ENCODE results near the gene FBXL16.
A peak's percentile ranks its signal among the peaks of the same experiment; 100 is the strongest.
"Not testable (repeated sequence)": the region's sequence is repeated elsewhere in the genome, so short reads cannot be mapped to it uniquely, and the experiment has no call there.

FBXL16 gene

GRCh38 chr16:722835-723633 lies 17.4 kb upstream of the FBXL16 start:
- no peak for DNase-seq

GRCh38 chr16:721765-722540 lies 16.4 kb upstream of the FBXL16 start:
- DNase-seq = no peak

GRCh38 chr16:720990-721764 lies 15.6 kb upstream of the FBXL16 start, which contains the start of gene ANTKMT:
TSS of gene ANTKMT (plus strand) at chr16:721146. CDS start at chr16:721275, 129 bp downstream.
- peak; percentile 68 for DNase-seq

GRCh38 chr16:720447-720989 lies 14.9 kb upstream of the FBXL16 start:
- peak; percentile 33 for DNase-seq

- peak; percentile 58 for DNase-seq
Measured at GRCh38 chr16:719815-720446, 14.3 kb upstream of the FBXL16 start.

GRCh38 chr16:718922-719321 lies 13.3 kb upstream of the FBXL16 start:
- no peak for DNase-seq

- DNase-seq = no peak
Measured at GRCh38 chr16:718389-718788, 12.8 kb upstream of the FBXL16 start.

- DNase-seq = no peak
Measured at GRCh38 chr16:717450-718245, 12.0 kb upstream of the FBXL16 start.

GRCh38 chr16:716768-717325 lies 11.2 kb upstream of the FBXL16 start:
- DNase-seq = no peak

- no peak for DNase-seq
Measured at GRCh38 chr16:716200-716568, 10.6 kb upstream of the FBXL16 start.

- DNase-seq = no peak
Measured at GRCh38 chr16:715477-716199, 10.0 kb upstream of the FBXL16 start.

GRCh38 chr16:714558-715476 lies 9.2 kb upstream of the FBXL16 start, which contains the start of gene METRN:
TSS of gene METRN (plus strand) at chr16:715118. CDS start at chr16:715290, 172 bp downstream.
- peak; percentile 42 for DNase-seq

GRCh38 chr16:714079-714478 lies 8.5 kb upstream of the FBXL16 start:
- no peak for DNase-seq

GRCh38 chr16:712740-713250 lies 7.2 kb upstream of the FBXL16 start:
- not testable (repeated sequence) for DNase-seq

- DNase-seq = peak; percentile 29
Measured at GRCh38 chr16:711548-712320, 6.1 kb upstream of the FBXL16 start.

GRCh38 chr16:711084-711483 lies 5.5 kb upstream of the FBXL16 start:
- no peak for DNase-seq

- DNase-seq = no peak
Measured at GRCh38 chr16:710500-711075, 5.0 kb upstream of the FBXL16 start.
